ENCODE data around the gene ACTG2. TPM values are rescaled to one million over a fixed set of nuclear protein-coding genes. Genes with fewer than 3 reads are reported as not detected.
"Not testable (repeated sequence)": the region's sequence is repeated elsewhere in the genome, so short reads cannot be mapped to it uniquely, and the experiment has no call there.

Gene ACTG2
- polyA plus RNA-seq, 3 donors = 0.36 to 1.9 (median 1.2) TPM

DNA sequence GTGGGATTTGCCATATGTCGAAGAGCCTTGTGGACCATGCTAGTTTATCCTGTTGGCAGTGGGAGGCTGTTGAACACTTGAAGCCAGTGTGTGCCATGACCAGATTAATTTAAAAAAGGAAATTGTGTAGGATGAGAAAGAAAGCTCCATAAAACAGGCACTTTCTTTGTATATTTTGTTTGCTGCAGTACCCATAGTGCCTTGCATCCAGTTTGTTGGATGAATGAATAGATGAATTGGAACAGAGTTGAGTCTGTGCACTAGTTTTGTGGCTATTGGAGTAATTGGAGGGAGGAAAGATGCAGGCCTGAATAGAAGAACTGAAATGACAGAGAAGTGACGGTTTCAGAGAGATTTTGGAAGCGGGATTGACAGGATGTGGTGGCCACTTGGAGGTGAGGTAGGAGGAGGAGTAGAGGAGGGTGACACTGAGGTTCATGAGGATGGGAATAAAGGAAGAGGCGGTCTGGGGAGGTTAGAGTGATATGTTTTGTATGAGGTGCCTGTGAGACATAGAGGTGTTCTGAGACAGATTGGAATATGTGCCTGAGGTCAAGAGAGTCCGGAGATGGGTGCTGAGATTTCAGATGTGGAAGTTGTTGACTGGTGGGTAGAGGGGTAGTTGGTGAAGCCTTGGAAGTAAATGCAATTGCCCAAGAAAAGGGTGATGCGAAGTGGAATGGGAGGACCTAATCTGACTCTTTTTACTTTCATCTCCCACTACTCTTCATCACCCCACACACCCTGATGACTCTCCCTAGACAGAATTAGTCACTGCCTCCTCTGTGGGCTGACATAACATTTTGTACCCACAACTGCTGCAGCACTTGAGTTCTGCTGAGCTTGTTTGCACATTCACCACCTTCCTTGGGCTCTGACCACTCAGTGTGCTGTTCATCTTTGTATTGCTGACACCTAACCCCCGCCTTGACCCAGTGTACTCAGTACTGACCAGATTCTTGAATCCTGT, 39.0 kb downstream of the ACTG2 start:
- no peak for DNase-seq

DNA sequence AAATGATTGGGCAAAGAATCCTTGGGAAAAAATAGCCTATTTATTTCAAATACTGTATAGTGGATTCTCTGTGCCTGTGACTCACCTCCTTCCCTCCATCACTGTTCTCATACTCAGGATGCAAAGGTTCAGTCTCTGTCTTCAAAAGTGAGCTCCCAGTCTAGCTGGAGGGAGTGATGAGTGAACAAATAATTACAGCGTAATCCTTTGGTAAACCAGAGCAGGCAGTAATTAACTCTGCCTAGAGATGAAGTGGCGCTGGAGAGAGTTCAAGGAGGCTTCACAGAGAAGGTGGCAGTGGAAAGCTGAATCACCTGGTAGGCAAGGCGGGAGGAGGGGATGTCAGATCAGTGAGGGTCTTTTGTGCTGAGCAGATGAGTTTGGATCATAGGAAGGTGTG, 40.4 kb downstream of the ACTG2 start:
- no peak for DNase-seq

DNA sequence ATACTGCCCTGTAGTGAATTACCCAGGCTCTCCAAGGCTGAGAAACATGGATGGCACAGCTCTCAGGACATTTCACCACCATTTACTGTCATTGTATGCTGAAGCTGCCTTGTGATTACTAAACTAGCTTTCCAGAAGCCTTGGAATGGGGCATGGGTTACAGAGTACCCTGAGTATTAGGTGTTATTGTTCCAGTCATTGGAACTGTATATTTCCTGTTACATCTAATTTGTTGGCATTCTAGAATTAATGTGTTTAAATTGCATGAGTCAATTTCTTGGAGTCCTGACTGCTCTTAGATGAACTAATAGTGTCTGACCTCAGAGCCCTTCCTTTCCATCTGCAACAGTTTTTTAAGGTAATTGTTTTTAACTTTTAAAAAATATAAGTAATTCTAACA, 42.8 kb downstream of the ACTG2 start:
- DNase-seq = no peak

DNA sequence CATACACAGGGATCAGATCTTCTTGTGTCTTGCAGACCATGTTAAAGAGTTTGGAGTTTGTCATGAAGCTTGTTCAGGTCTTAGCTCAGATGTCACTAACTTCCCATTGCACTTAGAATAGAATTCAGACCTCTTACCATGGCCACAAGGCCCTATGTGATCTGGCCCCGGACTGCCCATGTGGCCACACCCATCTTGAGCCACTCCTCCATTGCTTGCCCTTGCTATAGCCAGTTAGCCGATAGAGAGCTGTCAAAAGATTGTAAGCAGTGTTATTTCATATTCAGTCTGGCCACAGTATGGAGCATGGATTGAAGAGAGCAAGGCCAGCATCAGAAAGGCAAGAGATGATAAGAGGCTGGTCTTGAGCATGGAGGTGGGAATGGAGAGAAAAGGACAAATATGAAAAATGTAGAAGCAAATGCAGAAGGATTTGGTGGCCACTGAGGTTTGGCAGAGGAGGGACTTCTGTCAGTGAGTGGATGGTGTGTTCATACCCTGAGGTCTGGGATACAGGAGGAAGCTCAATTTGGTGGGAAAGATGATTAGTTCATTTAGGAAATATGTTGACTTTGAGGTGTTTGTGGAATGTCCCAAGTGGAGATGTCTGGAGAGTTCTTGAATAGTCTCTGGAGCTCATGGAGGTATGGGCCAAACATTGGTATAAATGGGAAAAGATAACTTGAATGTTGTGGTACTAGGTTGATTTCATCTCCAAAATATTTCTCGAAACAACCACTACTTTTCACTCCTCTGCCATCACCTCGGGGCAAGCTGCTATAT, 44.5 kb downstream of the ACTG2 start:
- no peak for DNase-seq

DNA sequence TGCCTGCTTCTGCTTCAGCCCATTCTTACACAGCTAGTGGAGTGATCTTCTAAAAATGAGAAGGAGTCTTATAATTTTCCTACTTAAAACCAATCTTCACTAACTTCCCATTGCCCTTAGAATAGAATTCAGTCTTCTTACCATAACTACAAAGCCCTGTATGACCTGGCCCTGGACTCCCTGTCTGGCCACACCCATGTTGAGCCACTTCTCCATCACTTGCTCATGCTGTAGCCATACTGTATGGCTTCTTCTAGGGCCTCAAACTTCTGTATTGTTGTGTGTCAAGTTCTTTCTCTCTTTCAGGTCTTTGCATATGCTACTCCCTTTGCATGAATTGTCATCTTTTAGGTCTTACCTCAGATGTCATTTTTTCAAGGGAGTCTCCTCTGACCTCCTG, 45.1 kb downstream of the ACTG2 start:
- DNase-seq = no peak

DNA sequence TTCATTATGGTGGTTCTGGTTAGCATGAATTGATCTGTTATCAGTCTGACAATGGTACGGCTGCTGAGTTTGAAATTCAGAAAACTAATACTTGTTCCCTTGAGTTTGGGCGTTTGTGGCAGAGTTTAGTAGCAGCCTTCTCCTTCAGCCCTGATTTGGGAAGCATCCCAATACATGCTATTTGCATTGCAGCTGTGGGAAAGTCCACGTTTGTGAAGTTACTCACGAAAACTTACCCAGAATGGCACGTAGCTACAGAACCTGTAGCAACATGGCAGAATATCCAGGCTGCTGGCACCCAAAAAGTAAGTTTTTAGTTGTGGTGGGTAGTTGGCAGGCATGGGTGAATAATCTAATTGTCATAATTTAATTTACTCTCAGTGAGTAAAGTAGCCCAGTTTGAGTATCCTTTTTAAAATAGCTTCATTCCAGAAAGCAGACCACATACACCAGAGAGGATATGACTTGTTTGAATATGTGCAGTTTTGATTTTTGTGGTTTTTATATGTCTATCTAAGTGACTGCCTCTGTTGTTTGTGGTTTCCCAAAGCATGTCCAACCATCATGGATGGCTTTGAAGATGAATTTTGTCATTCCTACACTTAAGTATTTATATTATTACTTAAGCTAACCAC, 46.0 kb downstream of the ACTG2 start:
- no peak for DNase-seq

DNA sequence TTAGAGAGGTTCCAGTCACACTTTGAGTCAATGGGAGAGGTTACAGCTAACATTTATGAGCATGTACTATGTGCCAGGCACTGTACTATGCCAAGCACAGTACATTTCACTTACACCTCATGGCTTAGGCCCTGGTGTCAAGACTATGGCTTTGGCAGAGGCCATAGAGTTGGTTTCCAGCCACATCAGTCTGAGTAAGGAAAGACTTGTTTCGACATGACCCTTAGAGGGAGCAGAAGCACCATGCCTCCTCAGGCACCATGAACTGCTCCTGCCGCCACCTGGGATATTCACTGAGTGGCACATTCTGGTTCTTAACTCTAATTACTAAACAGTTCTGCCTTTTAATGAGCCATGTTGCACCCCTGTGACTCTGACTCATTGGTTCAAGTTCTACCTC, 46.6 kb downstream of the ACTG2 start:
- no peak for DNase-seq

DNA sequence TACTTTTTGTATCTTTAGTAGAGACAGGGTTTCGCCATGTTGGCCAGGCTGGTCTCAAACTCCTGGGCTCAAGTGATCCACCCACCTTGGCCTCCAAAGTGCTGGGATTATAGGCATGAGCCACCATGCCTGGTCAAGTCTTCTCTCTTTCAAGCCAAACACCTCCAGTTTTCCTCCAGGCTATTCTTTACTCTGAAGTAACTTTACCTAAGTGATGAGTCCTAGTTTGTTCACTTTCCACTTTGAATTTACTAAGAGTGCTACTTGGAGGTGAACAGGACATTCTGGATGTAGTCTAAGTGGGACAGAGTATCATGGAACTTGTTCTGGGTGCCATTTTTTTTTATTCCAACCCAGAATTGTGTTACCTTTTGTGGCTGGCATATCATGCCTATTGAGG, 47.3 kb downstream of the ACTG2 start:
- not testable (repeated sequence) for DNase-seq

DNA sequence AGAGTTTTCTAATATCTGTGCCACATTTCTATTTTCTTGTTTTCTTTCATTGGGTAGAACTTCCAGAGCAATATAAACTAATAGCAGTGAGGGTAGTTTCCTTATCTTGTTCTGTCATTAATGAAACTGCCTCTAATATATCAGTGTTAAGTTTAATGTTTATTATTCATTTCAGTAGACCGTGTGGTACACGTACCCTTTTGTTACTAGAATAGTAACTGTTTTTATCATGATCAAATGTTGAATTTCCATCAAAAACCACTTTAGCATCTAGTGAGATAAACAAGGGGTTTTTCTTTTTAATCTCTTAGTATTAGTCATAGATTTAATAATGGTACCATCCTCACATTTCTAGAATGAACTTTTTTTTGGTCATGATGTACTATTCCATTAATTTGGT, 49.9 kb downstream of the ACTG2 start:
- DNase-seq = no peak

DNA sequence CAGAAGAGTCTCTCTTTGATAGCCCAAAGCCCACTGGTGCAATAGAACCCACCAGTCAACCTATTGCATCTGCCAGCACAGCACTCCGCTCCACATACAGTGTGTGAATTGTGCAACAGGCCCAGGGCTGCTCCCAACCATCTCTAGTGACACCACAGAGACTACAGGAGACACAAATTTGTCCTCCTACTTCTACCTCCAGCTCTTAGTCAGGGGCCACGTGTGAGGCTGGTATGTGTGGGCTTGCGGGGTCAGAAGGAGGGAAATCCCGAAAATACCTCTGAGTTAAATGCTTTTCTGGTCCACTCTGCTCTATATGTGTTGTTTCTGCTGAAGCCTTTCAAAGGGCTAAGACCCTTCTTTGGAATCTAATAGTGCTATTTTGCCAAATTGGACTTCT, 51.9 kb downstream of the ACTG2 start:
- DNase-seq = no peak

DNA sequence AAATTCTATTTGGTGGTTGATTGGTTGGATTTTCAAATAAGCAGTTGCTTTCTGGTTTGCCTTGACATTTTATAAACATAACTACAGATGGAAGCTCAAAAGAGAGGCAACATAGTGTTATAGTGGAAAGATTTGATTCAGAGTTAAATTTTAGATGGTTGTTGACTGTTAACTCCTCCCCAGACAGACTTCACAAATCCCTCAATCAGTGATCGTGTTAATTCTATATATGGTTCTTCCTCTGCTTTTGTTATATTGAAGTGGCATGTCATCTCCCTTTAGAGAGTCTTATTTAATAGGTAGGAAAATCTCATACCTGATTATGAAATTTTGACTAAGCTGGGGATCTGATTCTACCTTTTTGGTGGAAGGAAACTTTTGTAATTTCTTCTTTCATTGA, 53.4 kb downstream of the ACTG2 start:
- DNase-seq = no peak

DNA sequence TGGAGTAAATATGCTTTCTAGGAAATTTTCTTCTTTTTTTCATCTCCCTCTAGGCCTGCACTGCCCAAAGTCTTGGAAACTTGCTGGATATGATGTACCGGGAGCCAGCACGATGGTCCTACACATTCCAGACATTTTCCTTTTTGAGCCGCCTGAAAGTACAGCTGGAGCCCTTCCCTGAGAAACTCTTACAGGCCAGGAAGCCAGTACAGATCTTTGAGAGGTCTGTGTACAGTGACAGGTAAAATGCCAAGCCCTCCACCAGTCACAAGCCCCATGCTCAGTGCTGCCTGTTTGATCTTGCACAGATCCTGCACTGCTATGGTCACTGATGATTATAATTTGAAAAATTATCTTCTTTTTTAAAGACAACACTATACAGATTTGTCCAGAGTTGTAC, 53.9 kb downstream of the ACTG2 start:
- no peak for DNase-seq

DNA sequence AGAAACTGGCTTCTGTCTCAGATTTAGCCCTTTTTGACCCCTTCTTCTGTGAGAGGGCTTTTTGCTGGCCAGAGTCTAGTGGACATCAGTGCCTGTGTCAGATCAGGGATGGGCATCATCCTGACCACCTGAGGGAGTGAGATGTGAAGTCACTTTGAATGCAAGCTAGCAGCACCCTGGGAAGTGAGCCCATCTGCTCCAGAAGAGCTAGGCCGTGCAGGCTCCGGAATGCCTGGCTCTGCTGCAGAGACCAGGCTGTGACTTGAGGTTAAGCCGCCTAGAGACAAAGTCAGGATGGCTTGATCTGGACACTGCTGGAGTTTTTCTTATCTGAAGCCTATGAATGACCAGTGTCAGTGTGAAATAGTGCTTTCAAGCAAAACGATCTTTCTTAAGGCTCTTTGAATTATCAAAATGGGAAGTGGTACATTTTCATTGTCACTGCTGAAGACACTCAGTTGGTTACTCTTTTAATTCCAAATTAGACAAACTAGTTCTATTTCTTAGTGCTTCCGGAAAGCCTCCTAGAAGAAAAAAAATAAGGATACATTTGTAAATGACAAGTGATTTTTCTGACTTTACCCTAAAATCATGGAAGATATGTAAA, 54.7 kb downstream of the ACTG2 start:
- DNase-seq = no peak

DNA sequence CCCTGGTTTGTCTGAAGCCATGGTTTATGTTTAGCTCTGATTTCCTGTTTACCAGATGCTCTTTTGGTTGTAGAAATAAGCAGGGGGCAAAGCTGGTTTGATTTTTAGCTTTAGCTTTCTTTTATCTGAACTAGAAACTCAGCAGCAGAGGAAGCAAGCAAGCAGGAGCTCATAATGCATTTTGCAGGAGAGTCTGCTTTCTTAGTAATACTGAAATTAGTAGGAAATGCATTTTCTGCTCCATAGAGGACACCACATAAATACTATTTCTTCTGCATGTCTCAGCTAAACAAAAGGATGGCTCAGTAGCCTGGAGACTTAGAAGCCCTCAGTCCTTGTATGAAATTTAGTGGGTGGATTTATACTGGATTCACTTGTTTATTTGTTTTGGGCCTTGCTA, 57.0 kb downstream of the ACTG2 start:
- no peak for DNase-seq

DNA sequence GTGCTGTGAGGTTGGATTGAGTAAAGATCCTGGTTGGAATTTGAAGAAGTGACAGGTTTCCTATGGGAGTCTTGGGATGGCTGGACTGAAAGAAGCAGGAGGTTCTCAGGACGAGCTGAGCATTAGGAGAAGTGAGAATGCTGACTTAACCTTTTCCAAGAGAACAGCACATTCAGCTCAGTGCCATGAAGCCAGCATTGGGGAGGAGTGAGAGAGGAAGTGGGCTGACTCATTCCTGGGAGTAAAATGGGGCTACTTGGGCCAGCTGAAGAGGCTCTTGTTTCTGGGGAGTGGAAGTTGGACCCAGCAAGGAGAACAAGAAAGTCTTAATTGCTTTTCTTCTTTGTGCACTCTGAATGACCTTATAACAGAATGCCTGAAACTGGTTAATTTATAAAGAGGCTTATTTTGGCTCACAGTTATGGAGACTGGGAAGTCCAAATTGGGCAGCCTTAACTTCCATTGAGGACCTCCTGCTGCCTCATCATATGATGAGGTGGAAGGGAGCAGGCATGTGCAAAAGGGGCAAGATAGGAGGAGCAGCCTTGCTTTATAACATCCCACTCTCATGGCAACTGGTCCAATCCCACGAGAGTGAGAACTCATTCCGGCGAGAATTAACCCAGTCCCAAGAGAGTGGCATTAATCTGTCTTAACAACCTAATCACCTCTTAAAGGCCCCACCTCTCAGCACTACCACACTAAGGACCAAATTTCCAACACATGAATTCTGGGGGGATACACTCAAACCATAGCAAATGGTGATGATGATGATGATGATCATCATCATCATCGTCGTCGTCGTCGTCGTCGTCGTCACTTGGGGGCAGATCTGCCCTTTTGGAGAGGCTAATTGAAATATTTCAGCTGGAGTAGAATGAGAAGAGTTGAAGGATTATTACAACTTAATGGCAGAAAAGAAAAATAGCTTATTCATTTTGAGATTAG, 60.0 kb downstream of the ACTG2 start:
- no peak for DNase-seq

DNA sequence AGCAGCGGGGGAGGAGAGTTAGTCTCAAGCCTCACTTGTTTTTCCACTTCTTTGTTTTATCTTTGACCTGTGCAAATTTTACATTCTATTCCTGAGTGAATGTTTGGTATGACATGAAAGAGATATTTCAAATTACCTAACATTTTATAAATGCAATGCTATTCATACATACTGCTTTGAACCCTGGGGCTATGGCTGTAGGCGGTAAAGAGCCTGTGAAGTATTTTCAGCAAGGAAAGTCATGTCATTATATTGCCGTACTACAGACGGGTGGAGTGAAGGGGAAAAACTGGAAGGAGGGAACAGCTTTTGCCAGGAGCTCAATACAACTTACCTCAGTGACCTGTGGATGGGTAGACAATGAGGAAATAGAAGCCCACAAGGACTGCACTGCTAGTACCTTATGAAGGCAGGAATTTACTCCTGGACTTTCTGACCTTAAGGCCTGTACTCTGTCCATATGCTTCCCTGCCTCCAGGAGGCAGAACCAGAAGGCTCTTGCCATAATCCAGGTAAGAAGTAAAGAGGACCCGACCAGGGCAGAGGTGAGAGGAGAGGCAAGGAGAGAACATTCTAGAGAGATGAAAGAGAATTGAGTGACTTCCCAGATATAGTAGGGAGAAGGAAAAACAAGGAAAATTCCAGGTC, 63.5 kb downstream of the ACTG2 start:
- no peak for DNase-seq

DNA sequence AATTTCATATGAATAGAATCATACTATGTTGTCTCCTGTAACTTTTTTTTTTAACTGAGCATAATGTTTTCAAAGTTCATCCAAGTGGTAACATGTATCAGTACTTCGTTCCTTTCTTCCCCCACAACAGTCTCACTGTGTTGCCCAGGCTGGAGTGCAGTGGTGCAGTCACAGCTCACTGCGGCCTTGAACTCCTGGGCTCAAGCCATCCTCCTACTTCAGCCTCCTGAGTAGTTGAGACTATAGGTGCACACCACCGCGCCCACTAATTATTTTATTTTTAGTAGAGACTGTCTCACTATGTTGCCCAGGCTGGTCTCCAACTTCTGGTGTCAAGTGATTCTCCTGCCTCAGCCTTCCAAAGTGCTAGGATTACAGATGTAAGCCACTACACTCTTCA, 68.5 kb downstream of the ACTG2 start:
- DNase-seq = no peak

DNA sequence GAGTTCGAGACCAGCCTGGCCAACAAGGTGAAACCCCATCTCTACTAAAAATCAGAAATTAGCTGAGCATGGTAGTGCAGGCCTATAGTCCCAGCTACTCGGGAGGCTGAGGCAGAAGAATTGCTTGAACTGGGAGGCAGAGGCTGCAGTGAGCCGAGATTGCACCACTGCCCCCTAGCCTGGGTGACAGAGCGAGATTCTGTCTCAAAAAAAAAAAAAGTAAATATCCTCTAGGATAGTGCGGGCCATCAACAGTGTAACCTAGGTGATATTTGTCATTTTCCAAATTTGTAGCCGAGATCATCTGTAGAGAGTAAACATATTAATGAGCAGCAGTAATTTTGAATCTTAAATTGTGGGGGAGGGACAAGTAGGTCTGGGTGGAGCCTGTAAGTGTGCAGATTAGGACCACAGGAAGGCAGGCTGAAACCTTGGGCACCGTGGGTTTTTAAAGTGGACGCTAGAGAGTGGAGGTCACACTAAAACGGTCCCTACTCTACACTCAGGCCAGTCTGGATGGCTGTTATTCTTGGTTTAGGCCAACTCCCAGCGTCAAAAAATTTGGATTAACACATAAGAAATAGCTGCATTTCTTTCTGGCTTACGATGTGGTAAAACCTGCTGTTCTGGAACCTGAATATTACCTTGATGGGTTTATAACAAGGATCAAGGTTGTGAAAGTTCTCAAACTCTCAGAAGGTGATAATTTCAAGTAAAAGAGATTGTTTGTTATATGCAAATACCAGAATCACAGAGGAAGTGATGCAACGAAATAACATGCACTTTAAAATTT, 69.2 kb downstream of the ACTG2 start:
- no peak for DNase-seq

DNA sequence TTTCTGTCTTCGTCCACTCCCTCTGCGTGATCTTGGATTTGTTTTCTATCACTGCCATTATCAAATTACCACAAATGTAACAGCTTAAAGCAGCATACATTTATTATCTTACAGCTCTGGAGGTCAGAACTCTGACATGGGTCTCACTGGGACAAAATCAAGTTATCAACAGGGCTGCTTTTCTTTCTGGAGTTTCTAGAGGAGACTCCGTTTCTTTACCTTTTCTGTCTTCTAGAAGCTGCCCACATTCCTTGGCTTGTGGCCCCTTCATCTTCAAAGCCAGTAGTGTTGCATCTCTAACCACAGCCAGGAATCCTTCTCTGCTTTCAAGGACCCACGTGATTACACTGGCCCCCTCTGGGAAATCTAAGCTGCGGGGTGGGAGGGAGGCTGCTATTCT, 70.0 kb downstream of the ACTG2 start:
- no peak for DNase-seq
